ENCODE measurements around the gene KREMEN2.

KREMEN2 gene

GRCh38 chr16:2981177-2981898, 17.3 kb downstream of the KREMEN2 start:
- no peak for DNase-seq

- no peak for DNase-seq
Measured at GRCh38 chr16:2981899-2982250, 17.8 kb downstream of the KREMEN2 start.

GRCh38 chr16:2982402-2982801, 18.3 kb downstream of the KREMEN2 start:
- no peak for DNase-seq

- DNase-seq: peak; percentile 81
Measured at GRCh38 chr16:2983706-2984136, 19.6 kb downstream of the KREMEN2 start.

- DNase-seq: no peak
Measured at GRCh38 chr16:2985462-2985861, 21.4 kb downstream of the KREMEN2 start.

- no peak for DNase-seq
Measured at GRCh38 chr16:2985893-2986355, 21.8 kb downstream of the KREMEN2 start.

- no peak for DNase-seq
Measured at GRCh38 chr16:2986623-2987188, 22.6 kb downstream of the KREMEN2 start.

GRCh38 chr16:2987286-2987685, 23.2 kb downstream of the KREMEN2 start:
- no peak for DNase-seq

GRCh38 chr16:2987833-2988232, 23.8 kb downstream of the KREMEN2 start:
- DNase-seq: no peak

- DNase-seq: no peak
Measured at GRCh38 chr16:2988590-2989099, 24.6 kb downstream of the KREMEN2 start.

- DNase-seq: no peak
Measured at GRCh38 chr16:2990891-2991290, 26.8 kb downstream of the KREMEN2 start.

GRCh38 chr16:2991566-2992261, 27.6 kb downstream of the KREMEN2 start:
- no peak for DNase-seq

GRCh38 chr16:2992383-2993081, 28.5 kb downstream of the KREMEN2 start:
- DNase-seq: no peak

- no peak for DNase-seq
Measured at GRCh38 chr16:2996298-2996697, 32.2 kb downstream of the KREMEN2 start.

- DNase-seq: no peak
Measured at GRCh38 chr16:2999929-3000328, 35.9 kb downstream of the KREMEN2 start.

GRCh38 chr16:3000540-3000939, 36.5 kb downstream of the KREMEN2 start:
- DNase-seq: no peak

- DNase-seq: no peak
Measured at GRCh38 chr16:3001316-3001715, 37.2 kb downstream of the KREMEN2 start.

- DNase-seq: peak; percentile 100
Measured at GRCh38 chr16:3003582-3004270, 39.7 kb downstream of the KREMEN2 start.

- DNase-seq: no peak
Measured at GRCh38 chr16:3004319-3004718, 40.2 kb downstream of the KREMEN2 start.

GRCh38 chr16:3004781-3005284, 40.8 kb downstream of the KREMEN2 start:
- DNase-seq: peak; percentile 72

- peak; percentile 89 for DNase-seq
Measured at GRCh38 chr16:3007059-3007956, 43.2 kb downstream of the KREMEN2 start.

All from hematopoietic multipotent progenitor cell treated with erythropoietin and hydrocortisone succinate and interleukin-3 and kit ligand, for 6 days (in vitro differentiated cells).